ENCODE results near the gene RMC1.

GRCh38 chr18:23499291-23499781, 4.0 kb upstream of the RMC1 start:
- no peak for TF ChIP-seq TOPORS (CRISPR knock-in tag; IDR thresholded peaks at IDR 0.05)
- no peak for TF ChIP-seq CTCF (CRISPR knock-in tag; IDR thresholded peaks at IDR 0.05)
- no peak for TF ChIP-seq FOXA1 (IDR thresholded peaks at IDR 0.05)
- no peak for TF ChIP-seq FOXA1 (CRISPR knock-in tag; IDR thresholded peaks at IDR 0.05)
- no peak for TF ChIP-seq ATF3 (CRISPR knock-in tag; IDR thresholded peaks at IDR 0.05)
- TF ChIP-seq HDAC2 (CRISPR knock-in tag; IDR thresholded peaks at IDR 0.05) = no peak
- no peak for TF ChIP-seq TAF1 (CRISPR knock-in tag; IDR thresholded peaks at IDR 0.05)
- TF ChIP-seq NCOR1 (IDR thresholded peaks at IDR 0.05; ENCODE audit: borderline replicate concordance, low read length) = no peak
- TF ChIP-seq KLF16 (CRISPR knock-in tag; IDR thresholded peaks at IDR 0.05) = no peak
- no peak for TF ChIP-seq HDAC1 (CRISPR knock-in tag; IDR thresholded peaks at IDR 0.05)
- no peak for TF ChIP-seq MAX (IDR thresholded peaks at IDR 0.05)
- TF ChIP-seq ZNF121 (CRISPR knock-in tag; IDR thresholded peaks at IDR 0.05) = no peak
- TF ChIP-seq ZFP41 (CRISPR knock-in tag; IDR thresholded peaks at IDR 0.05; ENCODE audit: borderline replicate concordance) = no peak
- TF ChIP-seq SALL2 (CRISPR knock-in tag; IDR thresholded peaks at IDR 0.05) = no peak
- no peak for TF ChIP-seq HOXA7 (CRISPR knock-in tag; IDR thresholded peaks at IDR 0.05)

Measured in HepG2 (cell line).